H1 (cell line): ENCODE measurements around the gene CCDC141. TPM values are rescaled to one million over a fixed set of nuclear protein-coding genes. Genes with fewer than 3 reads are reported as not detected.

Experiments used
- CBX5 ChIP-seq: fragments of 300-800, 300-1000 bp; sonication (generic); IDR thresholded peaks from 2 replicates; pipeline ENCODE4 v1.7.1; 2016; ENCODE audit warnings: antibody characterized with exemption, low read length, low read depth
- CREB1 ChIP-seq: IDR thresholded peaks from 2 replicates; pipeline ENCODE4 v1.6.1; 2012; ENCODE audit warnings: inconsistent platforms
- FOSL1 ChIP-seq: IDR thresholded peaks from 2 replicates; pipeline ENCODE4 v1.6.1; 2011; ENCODE audit warnings: mild to moderate bottlenecking, low read depth, low read length, moderate library complexity; ENCODE audit not compliant: insufficient read depth
- GABPA ChIP-seq: IDR thresholded peaks from 2 replicates; pipeline ENCODE4 v1.6.1; 2011; ENCODE audit warnings: mild to moderate bottlenecking, low read length, moderate library complexity, borderline replicate concordance; ENCODE audit not compliant: insufficient read depth
- HDAC2 ChIP-seq, 2 experiments: fragments of 300-600 bp in 1 of 2; sonication (generic) in 1 of 2; IDR thresholded peaks; 2 replicates each; pipeline ENCODE4 v1.6.1; 2011 to 2012; ENCODE audit warnings: low read depth in 2 of 2, low read length in 2 of 2, mild to moderate bottlenecking in 2 of 2, moderate library complexity in 2 of 2, borderline replicate concordance in 1 of 2, inconsistent platforms in 1 of 2
- NRF1 ChIP-seq: IDR thresholded peaks from 2 replicates; pipeline ENCODE4 v1.6.1; 2011; ENCODE audit warnings: mild to moderate bottlenecking, low read depth, low read length, improper control_type of control experiment
- SP2 ChIP-seq: IDR thresholded peaks from 2 replicates; pipeline ENCODE4 v1.6.1; 2012; ENCODE audit warnings: mild to moderate bottlenecking, low read length, inconsistent platforms
- SRF ChIP-seq: IDR thresholded peaks from 2 replicates; pipeline ENCODE4 v1.6.1; 2011; ENCODE audit warnings: mild to moderate bottlenecking, low read depth, low read length, moderate library complexity
- SUZ12 ChIP-seq: fragments of 200-600 bp; sonication (generic); IDR thresholded peaks from 2 replicates; pipeline ENCODE4 v1.6.1; 2012; ENCODE audit warnings: mild to moderate bottlenecking, inconsistent platforms, low read length, moderate library complexity, mixed read lengths
- TAF1 ChIP-seq: IDR thresholded peaks from 2 replicates; pipeline ENCODE4 v1.6.1; 2011; ENCODE audit warnings: mild to moderate bottlenecking, low read depth, low read length
- polyA plus RNA-seq, 7 experiments: library from polyadenylated mRNA; depleted of rRNA in 3 of 7; stranded (reverse) in 5 of 7; unstranded in 2 of 7; fragments of >200 nt in 5 of 7; fragments of 200-250 nt in 2 of 7; gene quantifications; 1 replicate in 5 of 7; 2 replicates in 1 of 7; 4 replicates in 1 of 7; pipeline versions ENCODE4 v1.2.1 to v1.2.3, GENCODE V29; 2011 to 2013; ENCODE audit warnings: missing spikeins in 2 of 7, mixed read lengths in 2 of 7
- total RNA-seq: library from RNA; stranded (reverse); fragmentation: NEBNext Ultra II Directional; extraction: Animal tissue kit (Norgen Biotek cat#: 25700); gene quantifications from 2 replicates; pipeline ENCODE4 v1.2.1, GENCODE V29; 2021
- TF ChIP-seq, protein P1 (sequence below): IDR thresholded peaks from 2 replicates; pipeline ENCODE4 v1.6.1; 2012; ENCODE audit warnings: inconsistent platforms

The CCDC141 gene
- total and polyA plus RNA-seq, 2 of the 8 experiments (the other 6 are each of a cell fraction or from before 2014, with no cell fraction given), result 0.56 to 21.6 TPM

DNA sequence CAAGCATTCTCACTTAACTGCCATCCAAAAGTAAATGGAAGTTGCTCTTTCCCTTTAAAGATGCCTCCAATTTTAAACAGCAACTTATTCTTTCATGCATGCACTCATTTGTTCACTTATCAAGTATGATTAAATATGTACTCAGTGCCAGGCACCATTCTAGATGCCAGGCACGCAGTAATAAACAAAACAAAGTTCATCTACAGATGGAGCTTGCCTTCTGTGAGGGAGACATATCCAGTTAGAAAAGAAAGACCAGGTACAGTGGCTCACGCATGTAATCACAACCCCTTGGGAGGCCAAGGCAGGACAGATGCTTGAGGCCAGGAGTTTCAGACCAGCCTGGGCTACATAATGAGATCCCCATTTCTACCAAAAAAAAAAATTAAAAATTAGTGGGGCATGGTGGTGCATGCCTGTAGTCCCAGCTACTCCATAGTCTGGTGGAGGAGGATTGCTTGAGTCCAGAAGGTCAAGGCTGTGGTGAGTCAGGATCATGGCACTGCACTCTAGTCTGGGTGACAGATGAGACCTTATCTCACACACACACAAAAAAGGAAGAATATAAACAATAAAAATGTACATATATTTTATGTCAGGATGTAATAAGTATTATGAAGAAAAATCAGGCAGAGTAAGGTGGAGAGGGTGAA, 19.2 kb upstream of the CCDC141 start (continued):
- TF ChIP-seq NRF1 (no peak), SUZ12 (no peak), SRF (no peak), GABPA (no peak), HDAC2 (IDR thresholded peaks at IDR 0.05; ENCODE audit: borderline replicate concordance in 1 of 2, low read depth in 2 of 2, low read length in 2 of 2) (no peak), FOSL1 (no peak), SP2 (no peak), CBX5 (no peak), CREB1 (no peak), TAF1 (no peak)
- TF ChIP-seq, protein P1, sequence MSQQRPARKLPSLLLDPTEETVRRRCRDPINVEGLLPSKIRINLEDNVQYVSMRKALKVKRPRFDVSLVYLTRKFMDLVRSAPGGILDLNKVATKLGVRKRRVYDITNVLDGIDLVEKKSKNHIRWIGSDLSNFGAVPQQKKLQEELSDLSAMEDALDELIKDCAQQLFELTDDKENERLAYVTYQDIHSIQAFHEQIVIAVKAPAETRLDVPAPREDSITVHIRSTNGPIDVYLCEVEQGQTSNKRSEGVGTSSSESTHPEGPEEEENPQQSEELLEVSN, result no peak
